Germinal center (tissue), 1 donor: ENCODE measurements around the gene RPL14.

Source experiments
- DNase-seq: peaks from one replicate; pipeline ENCODE4 v3.0.0; 2012; ENCODE audit warnings: mixed read lengths, low spot score

RPL14 gene

GRCh38 chr3:40463579-40463978, 6.4 kb downstream of the RPL14 start:
- DNase-seq = no peak

DNA sequence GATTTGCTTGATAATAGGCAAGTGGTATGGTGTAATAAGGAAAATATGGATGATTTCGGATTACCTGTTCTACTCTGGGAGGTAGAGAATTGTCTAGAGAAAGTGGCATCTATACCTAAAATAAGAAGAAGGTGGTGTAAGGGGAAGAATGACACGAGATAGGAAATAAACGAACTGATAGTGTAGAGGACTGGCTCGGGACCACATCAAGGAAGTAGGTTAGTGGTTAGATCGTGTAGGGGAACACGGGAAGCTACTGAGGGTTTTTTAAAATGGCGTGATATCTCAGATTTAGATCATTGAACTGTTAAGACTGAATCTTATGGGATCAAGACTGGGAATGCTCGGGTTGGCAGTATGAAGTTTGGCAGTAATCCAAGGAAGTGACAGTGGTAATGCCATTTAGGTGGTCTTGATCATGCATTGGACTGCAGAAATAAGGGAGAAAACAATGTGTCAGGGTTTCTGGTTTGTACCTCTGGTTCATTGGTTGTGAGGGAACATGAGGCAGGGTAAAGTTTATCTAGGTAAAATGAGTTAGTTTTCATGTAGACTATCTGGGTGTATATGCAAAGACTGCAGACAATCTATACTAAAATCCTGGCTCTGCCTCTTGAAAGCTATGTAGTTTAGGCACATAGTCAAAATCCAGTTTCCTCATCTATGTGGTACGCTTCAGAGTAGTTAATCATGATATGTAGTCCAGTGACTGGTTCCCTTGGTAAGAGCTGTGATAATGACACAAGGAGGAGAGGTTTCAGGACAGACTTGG, 7.4 kb downstream of the RPL14 start:
- no peak for DNase-seq

- DNase-seq = no peak
Measured at GRCh38 chr3:40465111-40465407, 7.9 kb downstream of the RPL14 start.

DNA sequence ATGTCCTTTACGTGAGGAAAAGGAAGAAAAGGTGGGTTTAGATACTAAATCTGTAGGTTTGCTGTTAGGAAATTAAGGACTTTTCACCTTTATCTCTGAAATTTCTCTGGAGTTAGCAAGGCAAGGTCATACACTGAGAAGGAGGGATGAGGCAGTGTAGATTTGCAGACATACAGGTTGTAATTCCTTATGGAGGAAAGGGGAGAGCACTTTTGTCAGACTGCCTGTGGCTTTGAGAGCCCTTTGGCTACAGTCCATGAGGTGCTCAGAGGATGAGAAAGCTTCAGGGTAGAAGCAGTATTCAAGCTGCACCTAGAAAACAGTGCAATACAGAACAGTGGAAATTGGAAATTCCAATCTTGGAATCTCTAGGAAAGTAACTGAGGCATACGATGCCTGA, 8.3 kb downstream of the RPL14 start:
- no peak for DNase-seq

DNA sequence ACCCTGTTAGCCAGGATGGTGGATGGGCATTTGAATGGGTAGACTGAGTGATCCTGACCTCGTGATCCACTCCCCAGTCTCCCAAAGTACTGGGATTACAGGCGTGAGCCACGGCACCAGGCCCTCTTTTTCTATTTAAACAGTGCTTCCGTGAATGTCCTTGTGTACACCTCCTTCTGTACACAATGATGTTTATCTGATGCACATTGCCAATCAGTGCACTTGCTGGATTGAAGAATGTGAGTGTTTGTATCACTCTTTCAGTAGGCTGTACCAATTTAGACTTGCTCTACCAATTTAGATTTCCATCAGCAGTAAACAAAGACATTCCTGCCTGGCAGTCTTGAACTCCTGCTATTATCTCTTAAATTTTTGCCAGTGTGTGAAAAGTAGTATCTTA, 10.9 kb downstream of the RPL14 start:
- DNase-seq = no peak

DNA sequence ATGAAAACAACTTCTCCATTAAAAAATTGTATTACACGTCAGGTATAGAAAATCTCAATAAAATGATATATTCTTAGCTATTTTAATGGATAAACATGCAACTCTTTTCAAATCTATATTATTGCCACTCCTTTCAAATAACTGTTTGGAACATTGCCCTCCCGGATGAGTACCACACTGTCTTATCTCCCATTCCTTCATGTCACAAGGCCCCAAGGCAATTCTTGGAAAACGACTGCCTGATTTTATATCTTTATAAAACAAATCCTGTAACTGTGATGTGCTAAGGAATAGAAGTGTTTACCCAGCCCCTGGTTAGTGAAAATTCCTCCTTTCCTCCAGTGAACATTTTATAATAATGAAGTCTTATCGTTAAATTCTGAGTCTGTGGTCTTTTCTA, 13.6 kb downstream of the RPL14 start:
- DNase-seq = no peak

DNA sequence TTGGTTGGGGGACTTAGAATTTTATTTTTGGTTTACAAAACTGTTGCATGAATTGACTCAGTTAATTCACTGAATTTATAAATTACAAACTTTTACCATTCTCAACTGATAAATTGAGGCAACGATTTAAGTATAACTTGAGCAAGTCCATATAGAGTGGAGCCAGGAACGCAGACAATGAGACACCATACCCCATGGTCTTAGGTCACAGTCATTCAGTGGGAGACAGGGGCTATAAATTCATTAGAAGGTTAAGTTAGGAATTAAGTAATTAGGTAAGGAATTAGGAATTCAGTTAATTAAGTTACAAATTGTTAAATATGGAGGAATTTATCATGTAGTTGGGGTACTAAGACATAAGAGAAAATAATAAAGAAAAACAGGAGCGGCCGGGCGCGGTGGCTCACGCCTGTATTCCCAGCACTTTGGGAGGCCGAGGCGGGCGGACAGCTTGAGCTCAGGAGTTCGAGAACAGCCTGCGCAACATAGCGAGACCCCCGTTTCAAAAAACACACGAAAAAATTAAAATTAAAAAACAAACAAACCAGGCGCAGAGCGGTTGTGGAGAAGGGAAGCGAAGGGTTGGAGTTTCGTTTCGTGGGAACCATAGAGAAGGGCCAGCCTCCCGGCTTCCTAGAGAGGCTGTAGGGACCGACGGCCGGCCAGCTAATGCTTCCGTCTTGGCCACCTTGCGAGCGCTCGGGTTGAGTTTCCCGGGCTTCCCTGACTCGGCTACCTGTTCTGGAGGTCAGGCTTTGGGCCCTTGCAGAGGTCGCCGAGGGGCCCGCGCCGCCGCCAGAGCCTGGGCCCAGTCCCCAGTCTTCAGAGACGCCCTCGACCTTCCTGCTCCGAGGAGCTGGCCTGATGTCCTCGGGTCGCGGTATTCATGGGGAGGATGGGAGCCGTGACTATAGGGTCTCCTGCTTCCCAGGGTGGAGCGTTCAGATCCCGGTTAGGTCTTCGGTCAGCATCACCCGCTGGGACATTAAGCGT, 19.6 kb downstream of the RPL14 start, which contains the start of gene ZNF619:
TSS of gene ZNF619 (plus strand) at position 645 of the 993 bp plus-strand sequence. CDS start 858 bp downstream, outside the sequence.
- DNase-seq = peak; percentile 73

- DNase-seq = no peak
Measured at GRCh38 chr3:40477666-40478065, 20.5 kb downstream of the RPL14 start.

DNA sequence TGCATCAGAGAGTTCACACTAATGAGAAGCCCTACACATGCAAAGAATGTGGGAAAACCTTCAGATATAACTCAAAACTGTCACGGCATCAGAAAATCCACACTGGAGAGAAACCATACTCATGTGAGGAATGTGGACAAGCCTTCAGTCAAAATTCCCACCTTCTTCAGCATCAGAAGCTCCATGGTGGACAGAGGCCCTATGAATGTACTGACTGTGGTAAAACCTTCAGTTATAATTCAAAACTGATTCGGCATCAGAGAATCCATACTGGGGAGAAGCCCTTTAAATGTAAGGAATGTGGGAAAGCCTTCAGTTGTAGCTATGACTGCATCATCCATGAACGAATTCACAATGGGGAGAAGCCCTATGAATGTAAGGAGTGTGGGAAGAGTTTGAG, 30.0 kb downstream of the RPL14 start:
- DNase-seq = no peak

DNA sequence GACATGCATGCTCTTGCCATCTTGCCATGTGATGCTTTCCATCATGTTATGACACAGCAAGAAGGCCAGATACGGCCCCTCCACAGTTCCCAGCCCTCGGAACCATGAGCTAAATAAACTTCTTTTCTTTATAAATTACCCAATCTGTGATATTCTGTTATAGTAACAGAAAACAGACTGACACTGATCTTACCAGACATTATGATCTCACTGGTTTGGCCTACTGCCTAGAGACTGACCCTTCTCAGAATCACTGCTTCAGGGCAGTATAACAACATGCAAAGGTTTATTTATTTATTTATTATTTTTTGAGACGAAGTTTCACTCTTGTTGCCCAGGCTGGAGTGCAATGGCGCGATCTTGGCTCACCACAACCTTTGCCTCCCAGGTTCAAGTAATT, 33.8 kb downstream of the RPL14 start:
- no peak for DNase-seq

DNA sequence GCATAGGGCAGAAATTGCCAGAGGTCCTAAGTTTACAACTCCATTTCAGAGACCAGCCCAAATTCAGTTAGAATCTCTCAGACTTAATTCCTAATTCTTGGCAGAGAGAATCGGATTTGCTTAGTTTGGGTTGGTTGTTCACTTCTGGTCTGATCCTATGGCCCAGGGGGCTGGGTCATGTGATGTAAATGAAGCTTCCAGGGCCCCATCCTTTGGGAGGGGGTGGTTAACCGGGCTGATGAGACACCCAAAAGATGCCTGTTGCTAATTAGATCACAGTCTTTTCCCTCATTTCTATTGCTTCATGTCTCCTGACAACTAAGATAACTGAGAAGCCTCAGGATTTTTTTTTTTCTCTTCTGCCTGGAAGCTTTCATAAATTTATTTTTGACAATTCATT, 37.6 kb downstream of the RPL14 start:
- DNase-seq = no peak

GRCh38 chr3:40497288-40497687, 40.1 kb downstream of the RPL14 start:
- DNase-seq = no peak

- no peak for DNase-seq
Measured at GRCh38 chr3:40499952-40500351, 42.8 kb downstream of the RPL14 start.

DNA sequence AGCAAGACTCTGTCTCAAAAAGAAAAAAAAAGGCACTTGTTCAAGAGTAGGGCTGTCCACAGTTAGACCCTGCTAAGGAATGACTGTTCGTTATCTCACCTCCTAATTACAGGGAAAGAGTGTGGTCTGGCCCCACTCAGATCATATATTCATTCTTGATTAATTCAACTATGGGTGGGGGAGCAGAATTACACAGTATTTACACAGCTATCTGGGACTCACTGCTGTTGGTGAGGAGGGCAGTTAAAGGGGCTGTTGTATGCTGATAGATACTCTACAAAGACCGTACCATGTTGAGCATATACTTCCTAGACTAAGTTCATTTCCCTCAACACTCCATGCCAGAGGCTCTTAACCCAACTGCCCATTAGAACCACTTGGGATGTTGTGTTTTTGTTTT, 44.9 kb downstream of the RPL14 start:
- DNase-seq = no peak

GRCh38 chr3:40504636-40505430, 47.7 kb downstream of the RPL14 start:
- no peak for DNase-seq

- DNase-seq = peak; percentile 59
Measured at GRCh38 chr3:40505599-40506462, 48.7 kb downstream of the RPL14 start, which contains the start of gene ZNF620. ZNF620 (plus strand) TSS chr3:40506039; CDS start chr3:40506353, 314 bp downstream.

DNA sequence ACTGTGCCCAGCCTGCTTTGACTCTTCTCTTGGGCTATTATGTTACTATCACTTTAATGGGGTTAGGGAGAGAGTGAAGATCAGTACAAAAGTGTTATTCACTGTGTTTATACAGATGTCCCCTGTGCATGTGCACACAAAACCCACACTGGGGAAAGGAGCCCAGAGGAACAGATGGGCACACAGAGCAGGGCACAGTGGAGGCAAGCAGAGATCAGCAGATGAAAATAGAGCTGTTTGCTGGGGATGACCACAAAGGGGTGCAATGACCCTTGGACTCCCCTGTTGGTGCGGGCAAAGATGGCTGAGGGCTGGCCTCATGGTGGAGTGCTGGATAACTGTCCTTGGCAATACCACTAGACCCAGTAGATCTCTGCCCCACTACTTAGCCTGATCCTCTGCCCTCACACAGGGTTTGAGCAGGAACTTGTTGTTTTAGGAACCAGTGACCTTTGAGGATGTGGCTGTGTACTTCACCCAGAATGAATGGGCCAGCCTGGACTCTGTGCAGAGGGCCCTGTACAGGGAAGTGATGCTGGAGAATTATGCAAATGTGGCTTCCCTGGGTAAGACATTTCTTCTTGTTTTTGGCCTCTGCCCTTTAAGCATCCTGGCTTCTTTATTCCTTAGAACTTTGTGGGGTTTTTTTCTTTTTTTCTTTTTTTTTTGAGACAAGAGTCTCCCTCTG, 54.0 kb downstream of the RPL14 start:
- no peak for DNase-seq

DNA sequence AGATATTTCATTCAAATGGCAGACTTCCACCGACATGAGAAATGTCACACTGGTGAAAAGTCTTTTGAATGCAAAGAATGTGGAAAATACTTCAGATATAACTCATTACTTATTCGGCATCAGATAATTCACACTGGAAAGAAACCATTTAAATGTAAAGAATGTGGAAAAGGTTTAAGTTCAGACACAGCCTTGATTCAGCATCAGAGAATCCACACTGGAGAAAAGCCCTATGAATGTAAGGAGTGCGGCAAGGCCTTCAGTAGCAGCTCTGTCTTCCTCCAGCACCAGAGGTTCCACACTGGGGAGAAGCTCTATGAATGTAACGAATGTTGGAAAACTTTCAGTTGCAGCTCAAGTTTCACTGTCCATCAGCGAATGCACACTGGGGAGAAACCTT, 59.1 kb downstream of the RPL14 start:
- DNase-seq = no peak

GRCh38 chr3:40518067-40518466, 60.9 kb downstream of the RPL14 start:
- DNase-seq = no peak
